OCI-LY3 (cell line): ENCODE results near the gene HIPK4.
"Not testable (repeated sequence)": the region's sequence is repeated elsewhere in the genome, so short reads cannot be mapped to it uniquely, and the experiment has no call there.

Experiments used
- H2AFZ ChIP-seq: fragments of 200-600, 300-600 bp; shearing (Covaris generic); 2 replicates; pipeline ENCODE4 v1.6.0; 2014; ENCODE audit warnings: antibody characterized with exemption, low read depth, low read length
- H3K27ac ChIP-seq: fragments of 200-600, 300-600 bp; sonication (generic); 2 replicates; pipeline ENCODE4 v1.5.1; 2014; ENCODE audit warnings: mild to moderate bottlenecking, low read length, moderate library complexity, mixed read lengths
- H3K27me3 ChIP-seq: fragments of 200-600, 300-600 bp; sonication (generic); 2 replicates; pipeline ENCODE4 v1.6.1; 2014; ENCODE audit warnings: low read depth, low read length, mixed read lengths
- H3K36me3 ChIP-seq: fragments of 200-600, 300-600 bp; sonication (generic); replicated peaks from 2 replicates; pipeline ENCODE3; 2014; ENCODE audit warnings: low read depth, low read length, mixed read lengths
- H3K4me1 ChIP-seq: fragments of 300-600, 200-600 bp; sonication (generic); 2 replicates; pipeline ENCODE4 v1.6.1; 2014; ENCODE audit warnings: low read length, mixed read lengths
- H3K4me2 ChIP-seq: fragments of 200-600, 300-600 bp; sonication (generic); 2 replicates; pipeline ENCODE4 v1.6.1; 2014; ENCODE audit warnings: low read length, mixed read lengths
- H3K4me3 ChIP-seq: fragments of 300-600, 200-600 bp; sonication (generic); 2 replicates; pipeline ENCODE4 v1.5.1; 2014; ENCODE audit warnings: antibody characterized with exemption, mild to moderate bottlenecking, low read length, moderate library complexity
- H3K79me2 ChIP-seq: fragments of 300-600, 200-600 bp; shearing (Covaris generic); 2 replicates; pipeline ENCODE4 v1.6.1; 2014; ENCODE audit warnings: mild to moderate bottlenecking, low read length, mixed read lengths
- H3K9ac ChIP-seq: fragments of 300-600, 200-600 bp; shearing (Covaris generic); 2 replicates; pipeline ENCODE4 v1.6.0; 2014; ENCODE audit warnings: mild to moderate bottlenecking, low read length, moderate library complexity
- H3K9me3 ChIP-seq: fragments of 200-600, 300-600 bp; shearing (Covaris generic); 2 replicates; pipeline ENCODE4 v1.6.1; 2014; ENCODE audit warnings: low read length, mixed read lengths; ENCODE audit not compliant: insufficient read depth
- H4K20me1 ChIP-seq: fragments of 200-600, 300-600 bp; sonication (generic); 2 replicates; pipeline ENCODE4 v1.6.1; 2016; ENCODE audit warnings: low read length, mixed read lengths; ENCODE audit not compliant: insufficient read depth
- EZH2phosphoT487 ChIP-seq: fragments of 200-600 bp; shearing (Covaris generic); IDR thresholded peaks from 2 replicates; pipeline ENCODE4 v1.6.1; 2018; ENCODE audit warnings: antibody characterized with exemption, mixed run types, low read depth
- TF ChIP-seq, protein P1 (sequence below): fragments of 200-600, 300-600 bp; sonication (generic); IDR thresholded peaks from 2 replicates; pipeline ENCODE4 v1.5.1; 2014; ENCODE audit warnings: antibody characterized with exemption, low read length, low read depth

HIPK4 gene

DNA sequence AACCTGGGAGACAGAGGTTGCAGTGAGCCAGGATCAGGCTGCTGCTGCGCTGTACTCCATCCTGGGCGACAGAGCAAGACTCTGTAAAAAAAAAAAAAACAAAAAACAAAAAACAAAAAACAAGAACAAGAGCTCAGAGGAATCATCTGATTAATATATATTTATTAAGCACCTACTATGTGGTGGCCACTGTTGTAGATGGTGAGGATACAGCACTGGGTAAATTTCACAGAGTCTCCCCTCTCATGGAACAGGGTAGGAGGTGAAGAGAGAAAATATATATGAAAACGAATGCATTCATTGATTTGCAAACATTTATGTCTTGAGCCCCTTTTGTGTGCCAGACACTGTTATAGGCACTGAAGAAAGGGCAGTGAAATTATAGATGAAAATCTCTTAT lies 41.7 kb upstream of the HIPK4 start:
- H3K27me3 ChIP-seq = no peaks in the 10 kb centered on the region
- H3K4me3 ChIP-seq = no peak overlapping the region

DNA sequence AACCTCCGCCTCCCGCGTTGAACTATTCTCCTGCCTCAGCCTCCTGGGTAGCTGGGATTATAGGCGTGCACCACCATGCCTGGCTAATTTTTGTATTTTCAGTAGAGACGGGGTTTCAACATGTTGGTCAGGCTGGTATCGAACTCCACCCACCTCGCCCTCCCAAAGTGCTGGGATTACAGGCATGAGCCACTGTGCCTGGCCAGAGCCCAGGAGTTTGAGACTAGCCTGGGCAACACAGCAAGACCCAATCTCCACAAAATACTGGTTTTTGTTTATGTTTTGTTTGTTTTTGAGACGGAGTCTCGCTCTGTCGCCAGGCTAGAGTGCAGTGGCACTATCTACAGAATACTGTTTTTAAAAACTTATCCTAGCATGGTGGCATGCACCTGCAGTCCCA lies 40.3 kb upstream of the HIPK4 start:
- not testable (repeated sequence) for H3K4me2 ChIP-seq, H3K36me3 ChIP-seq, H3K9me3 ChIP-seq, H2AFZ ChIP-seq, H3K27ac ChIP-seq, H3K27me3 ChIP-seq, H4K20me1 ChIP-seq, H3K79me2 ChIP-seq, H3K9ac ChIP-seq, H3K4me3 ChIP-seq
- H3K4me1 ChIP-seq = peaks cover 27% of the 10 kb centered on the region

More for the DNA sequence above, 41.7 kb upstream of the HIPK4 start:
- TF ChIP-seq EZH2phosphoT487 = no peak
- TF ChIP-seq, protein P1, sequence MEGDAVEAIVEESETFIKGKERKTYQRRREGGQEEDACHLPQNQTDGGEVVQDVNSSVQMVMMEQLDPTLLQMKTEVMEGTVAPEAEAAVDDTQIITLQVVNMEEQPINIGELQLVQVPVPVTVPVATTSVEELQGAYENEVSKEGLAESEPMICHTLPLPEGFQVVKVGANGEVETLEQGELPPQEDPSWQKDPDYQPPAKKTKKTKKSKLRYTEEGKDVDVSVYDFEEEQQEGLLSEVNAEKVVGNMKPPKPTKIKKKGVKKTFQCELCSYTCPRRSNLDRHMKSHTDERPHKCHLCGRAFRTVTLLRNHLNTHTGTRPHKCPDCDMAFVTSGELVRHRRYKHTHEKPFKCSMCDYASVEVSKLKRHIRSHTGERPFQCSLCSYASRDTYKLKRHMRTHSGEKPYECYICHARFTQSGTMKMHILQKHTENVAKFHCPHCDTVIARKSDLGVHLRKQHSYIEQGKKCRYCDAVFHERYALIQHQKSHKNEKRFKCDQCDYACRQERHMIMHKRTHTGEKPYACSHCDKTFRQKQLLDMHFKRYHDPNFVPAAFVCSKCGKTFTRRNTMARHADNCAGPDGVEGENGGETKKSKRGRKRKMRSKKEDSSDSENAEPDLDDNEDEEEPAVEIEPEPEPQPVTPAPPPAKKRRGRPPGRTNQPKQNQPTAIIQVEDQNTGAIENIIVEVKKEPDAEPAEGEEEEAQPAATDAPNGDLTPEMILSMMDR = no peak
- Histone ChIP-seq H2AFZ (no peak overlapping the region), H4K20me1 (no peaks in the 10 kb centered on the region), H3K9ac (no peak overlapping the region), H3K36me3 (no peaks in the 10 kb centered on the region), H3K4me1 (peaks cover 34% of the 10 kb centered on the region), H3K4me2 (no peak overlapping the region), H3K27ac (no peak overlapping the region), H3K9me3 (no peaks in the 10 kb centered on the region), H3K79me2 (no peaks in the 10 kb centered on the region)

DNA sequence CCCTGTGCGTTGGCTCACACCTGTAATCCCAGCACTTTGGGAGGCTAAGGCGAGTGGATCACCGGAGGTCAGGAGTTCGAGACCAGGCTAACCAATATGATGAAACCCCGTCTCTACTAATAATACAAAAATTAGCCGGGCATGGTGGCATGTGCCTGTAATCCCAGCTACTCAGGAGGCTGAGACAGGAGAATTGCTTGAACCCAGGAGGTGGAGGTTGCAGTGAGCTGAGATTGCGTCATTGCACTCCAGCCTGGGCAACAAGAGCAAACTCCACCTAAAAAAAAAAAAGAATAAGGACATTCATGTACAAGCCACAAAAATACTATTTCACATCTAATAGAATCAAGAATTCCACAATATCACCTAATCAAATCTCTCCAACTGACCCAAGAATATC lies 38.2 kb upstream of the HIPK4 start:
- H3K27ac ChIP-seq, H3K79me2 ChIP-seq, H4K20me1 ChIP-seq, H3K36me3 ChIP-seq, H3K4me3 ChIP-seq, H3K27me3 ChIP-seq, H2AFZ ChIP-seq, H3K9me3 ChIP-seq, H3K4me2 ChIP-seq, H3K9ac ChIP-seq: not testable (repeated sequence)
- peaks cover 13% of the 10 kb centered on the region for H3K4me1 ChIP-seq

DNA sequence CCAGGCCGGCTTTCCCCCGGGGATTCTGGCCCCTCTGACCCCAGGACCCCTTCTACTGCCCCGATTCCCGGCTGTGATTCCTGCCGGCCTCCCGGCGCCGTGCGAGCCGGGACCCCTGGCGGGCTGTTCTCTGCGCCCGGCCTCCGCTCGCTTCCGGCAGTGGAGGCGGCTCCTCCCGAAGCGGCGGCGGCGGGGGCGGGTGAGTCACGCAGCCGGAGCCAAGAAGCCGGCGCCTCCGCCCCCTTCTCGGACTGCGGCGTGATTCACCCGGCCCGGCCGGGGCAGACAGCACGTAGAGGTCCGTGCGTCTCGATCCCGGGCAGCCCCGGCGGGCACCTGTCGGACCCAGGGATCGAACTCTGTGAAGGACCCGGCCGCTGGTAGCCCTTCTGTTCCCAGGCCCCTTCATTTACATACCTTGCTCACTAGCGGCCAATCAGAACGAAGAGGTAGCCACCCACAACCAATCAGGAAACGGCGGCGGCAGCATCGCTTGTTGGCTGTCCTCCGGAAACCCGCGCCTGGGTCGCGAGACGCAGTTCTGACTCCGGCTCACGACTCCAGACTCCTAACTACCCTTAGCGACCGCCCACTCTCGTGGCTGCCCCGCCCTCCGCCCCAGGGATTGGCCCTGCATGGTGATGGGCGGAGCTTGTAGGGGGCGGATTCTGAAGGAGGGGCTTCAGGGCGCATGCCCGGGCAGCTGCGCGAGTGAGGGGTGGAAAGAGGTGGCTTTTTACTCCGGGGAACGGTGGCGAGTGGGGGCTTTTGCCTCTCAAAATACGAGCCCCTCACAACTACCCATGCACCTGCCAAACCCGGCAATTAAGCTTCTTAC lies 35.7 kb upstream of the HIPK4 start, which contains the start of gene SERTAD1:
Gene SERTAD1 (minus strand): TSS at position 543 of the 838 bp plus-strand sequence. CDS start 2,446 bp downstream, outside the sequence.
- peaks cover 6% of the 10 kb centered on the region; the same call in 1 of the 2 replicates for H3K79me2 ChIP-seq
- H2AFZ ChIP-seq = peak within 1 kb of the TSS; percentile 57
- peak within 1 kb of the TSS; percentile 99 for H3K4me2 ChIP-seq
- H3K4me3 ChIP-seq = peak within 1 kb of the TSS; percentile 95
- H3K9me3 ChIP-seq = no peaks in the 10 kb centered on the region
- H3K27ac ChIP-seq = peak within 1 kb of the TSS; percentile 71
- H3K4me1 ChIP-seq = peaks cover 13% of the 10 kb centered on the region
- TF ChIP-seq EZH2phosphoT487 = no peak
- TF ChIP-seq, protein P1 = peak; percentile 91
- H3K9ac ChIP-seq = peak within 1 kb of the TSS; percentile 90
- no peaks in the 10 kb centered on the region for H4K20me1 ChIP-seq
- H3K27me3 ChIP-seq = no peaks in the 10 kb centered on the region
- H3K36me3 ChIP-seq = peaks cover 8% of the 10 kb centered on the region
